ENCODE measurements around the gene CACYBP.

Gene CACYBP

GRCh38 chr1:174975764-174976163, 24.0 kb upstream of the CACYBP start:
- no peak overlapping the region for H3K4me3 ChIP-seq (ENCODE audit: insufficient read length, low read depth)
- peaks cover 4% of the 10 kb centered on the region for H3K36me3 ChIP-seq (ENCODE audit: insufficient read depth, insufficient read length, low read length)
- no peaks in the 10 kb centered on the region for H3K27me3 ChIP-seq (ENCODE audit: insufficient read depth, insufficient read length)
- no peak overlapping the region for H3K9ac ChIP-seq (ENCODE audit: insufficient read length, low read depth)
- no peaks in the 10 kb centered on the region for H3K4me1 ChIP-seq (ENCODE audit: insufficient read depth, insufficient read length)
- H3K9me3 ChIP-seq (ENCODE audit: insufficient read depth, low read length) = no peaks in the 10 kb centered on the region
- DNase-seq (ENCODE audit: low read depth, low spot score) = no peak
- TF ChIP-seq SUZ12 (IDR thresholded peaks at IDR 0.05; ENCODE audit: extremely low read depth, insufficient read depth, insufficient read length) (no peak), YY1 (IDR thresholded peaks at IDR 0.05; ENCODE audit: insufficient read depth, insufficient read length) (no peak), ZNF274 (IDR thresholded peaks at IDR 0.05; ENCODE audit: low read depth, low read length) (no peak)

GRCh38 chr1:174976436-174977108, 23.2 kb upstream of the CACYBP start:
- Histone ChIP-seq H3K4me1 (ENCODE audit: insufficient read depth, insufficient read length) (no peaks in the 10 kb centered on the region), H3K9me3 (ENCODE audit: insufficient read depth, low read length) (no peaks in the 10 kb centered on the region), H3K9ac (ENCODE audit: insufficient read length, low read depth) (no peak overlapping the region), H3K36me3 (ENCODE audit: insufficient read depth, insufficient read length, low read length) (peaks cover 4% of the 10 kb centered on the region), H3K4me3 (ENCODE audit: insufficient read length, low read depth) (no peak overlapping the region), H3K27me3 (ENCODE audit: insufficient read depth, insufficient read length) (no peaks in the 10 kb centered on the region)
- no peak for TF ChIP-seq ZNF274 (IDR thresholded peaks at IDR 0.05; ENCODE audit: low read depth, low read length)
- TF ChIP-seq YY1 (IDR thresholded peaks at IDR 0.05; ENCODE audit: insufficient read depth, insufficient read length) = no peak
- no peak for TF ChIP-seq SUZ12 (IDR thresholded peaks at IDR 0.05; ENCODE audit: extremely low read depth, insufficient read depth, insufficient read length)
- DNase-seq (ENCODE audit: low read depth, low spot score) = no peak

DNA sequence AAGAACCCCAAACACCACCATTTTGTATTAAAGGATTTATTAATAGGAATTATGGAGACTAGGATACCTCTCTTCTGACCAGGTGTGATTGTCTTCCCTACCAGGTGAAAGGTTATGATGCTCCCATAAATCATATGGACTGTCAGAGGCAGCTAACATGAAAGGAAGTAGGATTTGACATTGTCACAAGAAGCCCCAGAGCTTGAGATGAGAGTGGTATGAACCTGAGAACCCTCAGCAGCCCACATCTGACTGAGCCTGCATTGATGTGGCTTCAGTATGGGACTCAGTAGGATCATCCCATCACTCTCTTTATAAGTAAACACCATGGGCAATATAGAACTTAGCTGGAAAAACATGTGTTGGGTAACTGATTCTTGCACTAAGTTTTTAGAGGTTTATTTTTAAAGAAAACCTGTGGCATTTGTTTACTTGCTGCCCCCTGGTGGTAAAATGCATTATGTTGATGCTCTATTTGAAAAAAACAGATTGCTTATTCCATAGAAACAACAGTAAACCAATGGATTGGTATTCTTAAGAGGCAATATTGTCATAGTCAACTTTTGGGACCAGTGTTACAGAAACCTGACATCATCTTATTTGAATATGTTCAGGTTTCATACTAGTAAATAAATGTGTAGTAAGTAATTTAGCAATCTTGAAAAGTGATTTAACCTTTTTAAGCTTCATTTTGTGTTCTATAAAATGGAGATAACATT, 16.6 kb upstream of the CACYBP start:
- DNase-seq (ENCODE audit: low read depth, low spot score) = peak; percentile 43
- Histone ChIP-seq H3K9me3 (ENCODE audit: insufficient read depth, low read length) (peaks cover 7% of the 10 kb centered on the region; the same call in 1 of the 2 replicates), H3K36me3 (ENCODE audit: insufficient read depth, insufficient read length, low read length) (peaks cover 4% of the 10 kb centered on the region), H3K27me3 (ENCODE audit: insufficient read depth, insufficient read length) (no peaks in the 10 kb centered on the region), H3K4me1 (ENCODE audit: insufficient read depth, insufficient read length) (no peaks in the 10 kb centered on the region), H3K9ac (ENCODE audit: insufficient read length, low read depth) (no peak overlapping the region), H3K4me3 (ENCODE audit: insufficient read length, low read depth) (no peak overlapping the region)
- TF ChIP-seq YY1 (IDR thresholded peaks at IDR 0.05; ENCODE audit: insufficient read depth, insufficient read length) = no peak
- no peak for TF ChIP-seq ZNF274 (IDR thresholded peaks at IDR 0.05; ENCODE audit: low read depth, low read length)
- no peak for TF ChIP-seq SUZ12 (IDR thresholded peaks at IDR 0.05; ENCODE audit: extremely low read depth, insufficient read depth, insufficient read length)

DNA sequence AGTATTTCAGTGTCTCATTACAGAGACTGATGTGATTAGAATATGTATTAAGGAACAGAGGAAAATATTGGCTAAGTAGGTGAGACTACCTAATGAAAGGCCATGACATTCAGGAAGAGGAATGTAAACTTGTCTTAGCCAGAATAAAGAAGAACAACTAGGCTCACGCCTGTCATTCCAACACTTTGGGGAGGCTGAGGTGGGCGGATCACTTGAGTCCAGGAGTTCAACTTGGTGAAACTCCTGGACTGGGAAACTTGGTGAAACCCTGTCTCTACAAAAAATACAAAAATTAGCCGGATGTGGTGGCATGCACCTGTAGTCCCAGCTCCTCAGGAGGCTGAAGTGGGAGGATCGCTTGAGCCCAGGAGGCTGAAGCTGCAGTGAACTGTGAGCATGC, 14.8 kb upstream of the CACYBP start:
- Histone ChIP-seq H3K4me1 (ENCODE audit: insufficient read depth, insufficient read length) (no peaks in the 10 kb centered on the region), H3K36me3 (ENCODE audit: insufficient read depth, insufficient read length, low read length) (peaks cover 6% of the 10 kb centered on the region), H3K9ac (ENCODE audit: insufficient read length, low read depth) (no peak overlapping the region), H3K9me3 (ENCODE audit: insufficient read depth, low read length) (peaks cover 7% of the 10 kb centered on the region; the same call in 1 of the 2 replicates), H3K4me3 (ENCODE audit: insufficient read length, low read depth) (no peak overlapping the region), H3K27me3 (ENCODE audit: insufficient read depth, insufficient read length) (no peaks in the 10 kb centered on the region)
- DNase-seq (ENCODE audit: low read depth, low spot score) = no peak
- no peak for TF ChIP-seq SUZ12 (IDR thresholded peaks at IDR 0.05; ENCODE audit: extremely low read depth, insufficient read depth, insufficient read length)
- TF ChIP-seq ZNF274 (IDR thresholded peaks at IDR 0.05; ENCODE audit: low read depth, low read length) = no peak
- TF ChIP-seq YY1 (IDR thresholded peaks at IDR 0.05; ENCODE audit: insufficient read depth, insufficient read length) = no peak

- Histone ChIP-seq H3K4me1 (ENCODE audit: insufficient read depth, insufficient read length) (no peaks in the 10 kb centered on the region), H3K4me3 (ENCODE audit: insufficient read length, low read depth) (no peak overlapping the region), H3K36me3 (ENCODE audit: insufficient read depth, insufficient read length, low read length) (peaks cover 15% of the 10 kb centered on the region), H3K9me3 (ENCODE audit: insufficient read depth, low read length) (no peaks in the 10 kb centered on the region), H3K9ac (ENCODE audit: insufficient read length, low read depth) (no peak overlapping the region), H3K27me3 (ENCODE audit: insufficient read depth, insufficient read length) (no peaks in the 10 kb centered on the region)
- DNase-seq (ENCODE audit: low read depth, low spot score) = no peak
- TF ChIP-seq ZNF274 (IDR thresholded peaks at IDR 0.05; ENCODE audit: low read depth, low read length) (no peak), SUZ12 (IDR thresholded peaks at IDR 0.05; ENCODE audit: extremely low read depth, insufficient read depth, insufficient read length) (no peak), YY1 (IDR thresholded peaks at IDR 0.05; ENCODE audit: insufficient read depth, insufficient read length) (no peak)
Measured at GRCh38 chr1:174988539-174988938, 11.2 kb upstream of the CACYBP start.

DNA sequence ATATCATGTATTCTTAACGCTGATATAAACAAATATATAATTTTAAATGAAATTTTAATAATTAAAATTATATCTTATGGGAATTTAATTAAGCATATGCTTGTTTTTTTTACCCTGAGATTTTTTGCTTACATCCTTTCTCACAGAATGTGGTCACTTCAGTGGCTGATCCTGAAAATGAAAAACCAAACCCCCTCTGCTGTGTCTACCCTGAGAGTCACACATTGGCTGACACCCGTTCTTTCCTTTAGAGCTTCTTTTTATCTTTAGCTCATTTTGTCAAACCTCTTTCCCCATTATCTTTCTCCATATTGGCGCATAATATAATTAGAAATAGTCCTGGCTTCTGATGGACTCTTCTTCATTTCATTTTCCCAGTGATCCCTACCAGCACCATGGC, 10.8 kb upstream of the CACYBP start:
- Histone ChIP-seq H3K9me3 (ENCODE audit: insufficient read depth, low read length) (no peaks in the 10 kb centered on the region), H3K9ac (ENCODE audit: insufficient read length, low read depth) (no peak overlapping the region), H3K4me3 (ENCODE audit: insufficient read length, low read depth) (no peak overlapping the region), H3K27me3 (ENCODE audit: insufficient read depth, insufficient read length) (no peaks in the 10 kb centered on the region), H3K4me1 (ENCODE audit: insufficient read depth, insufficient read length) (no peaks in the 10 kb centered on the region), H3K36me3 (ENCODE audit: insufficient read depth, insufficient read length, low read length) (peaks cover 17% of the 10 kb centered on the region)
- TF ChIP-seq ZNF274 (IDR thresholded peaks at IDR 0.05; ENCODE audit: low read depth, low read length) = no peak
- TF ChIP-seq YY1 (IDR thresholded peaks at IDR 0.05; ENCODE audit: insufficient read depth, insufficient read length) = no peak
- TF ChIP-seq SUZ12 (IDR thresholded peaks at IDR 0.05; ENCODE audit: extremely low read depth, insufficient read depth, insufficient read length) = no peak
- no peak for DNase-seq (ENCODE audit: low read depth, low spot score)

- Histone ChIP-seq H3K4me1 (ENCODE audit: insufficient read depth, insufficient read length) (no peaks in the 10 kb centered on the region), H3K4me3 (ENCODE audit: insufficient read length, low read depth) (no peak overlapping the region), H3K9me3 (ENCODE audit: insufficient read depth, low read length) (no peaks in the 10 kb centered on the region), H3K36me3 (ENCODE audit: insufficient read depth, insufficient read length, low read length) (peaks cover 20% of the 10 kb centered on the region), H3K27me3 (ENCODE audit: insufficient read depth, insufficient read length) (no peaks in the 10 kb centered on the region), H3K9ac (ENCODE audit: insufficient read length, low read depth) (no peak overlapping the region)
- TF ChIP-seq SUZ12 (IDR thresholded peaks at IDR 0.05; ENCODE audit: extremely low read depth, insufficient read depth, insufficient read length) = no peak
- no peak for TF ChIP-seq YY1 (IDR thresholded peaks at IDR 0.05; ENCODE audit: insufficient read depth, insufficient read length)
- no peak for DNase-seq (ENCODE audit: low read depth, low spot score)
Measured at GRCh38 chr1:174989536-174990220, 10.1 kb upstream of the CACYBP start.
